Dermis microvascular lymphatic vessel endothelial cell (primary cell): ENCODE results near the gene VSNL1. TPM values are rescaled to one million over a fixed set of nuclear protein-coding genes. Genes with fewer than 3 reads are reported as not detected.

Source experiments
- DNase-seq, 2 donors: peaks; one replicate each; pipeline versions ENCODE4 v3.0.0 to v3.0.0-alpha.2; 2010; ENCODE audit warnings: low read depth in 2 of 2
- total RNA-seq: library from RNA; depleted of rRNA; stranded (reverse); fragments of >200 nt; gene quantifications from 2 replicates; pipeline ENCODE4 v1.2.1, GENCODE V29; 2014

The VSNL1 gene
- total RNA-seq, 1 donor from 2014 or later = not detected

DNA sequence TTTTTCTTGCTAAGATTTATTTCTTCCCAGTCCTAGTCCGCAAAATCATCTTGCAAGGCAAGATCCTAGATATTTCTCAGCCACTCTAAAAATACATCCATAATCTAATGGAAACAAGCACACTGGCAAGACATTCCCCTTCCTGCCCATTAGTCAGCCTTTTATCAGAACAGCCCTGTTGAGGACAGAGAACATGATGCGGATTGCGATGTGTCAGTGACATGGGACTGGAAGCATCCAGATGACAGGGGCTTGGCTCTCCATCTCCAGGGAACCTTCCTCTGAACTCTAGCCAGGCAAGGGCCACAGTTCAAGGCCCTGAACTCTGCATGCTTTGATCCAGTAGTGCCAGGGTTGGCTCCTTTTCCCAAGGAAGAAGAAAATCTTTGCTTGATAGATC is 70.0 kb downstream of the VSNL1 start:
- no peak for DNase-seq

DNA sequence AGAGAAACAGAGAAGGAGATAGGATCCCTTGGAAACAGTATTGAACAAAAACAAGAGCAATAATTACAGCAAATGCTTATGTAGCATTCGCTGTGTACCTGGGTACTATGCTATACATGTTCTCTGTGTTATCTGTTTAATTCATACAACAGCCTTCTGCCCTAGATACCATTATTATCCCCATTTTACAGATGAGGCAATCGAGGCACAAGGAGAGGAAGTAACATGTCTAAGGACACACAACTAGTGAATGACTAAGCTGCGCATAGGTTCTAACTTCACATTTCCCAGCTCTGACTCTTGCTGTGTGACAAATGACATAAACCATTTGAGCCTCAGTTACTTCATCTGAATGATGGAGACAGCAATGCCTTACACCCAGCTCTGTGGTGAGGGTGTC is 70.5 kb downstream of the VSNL1 start:
- DNase-seq = no peak

DNA sequence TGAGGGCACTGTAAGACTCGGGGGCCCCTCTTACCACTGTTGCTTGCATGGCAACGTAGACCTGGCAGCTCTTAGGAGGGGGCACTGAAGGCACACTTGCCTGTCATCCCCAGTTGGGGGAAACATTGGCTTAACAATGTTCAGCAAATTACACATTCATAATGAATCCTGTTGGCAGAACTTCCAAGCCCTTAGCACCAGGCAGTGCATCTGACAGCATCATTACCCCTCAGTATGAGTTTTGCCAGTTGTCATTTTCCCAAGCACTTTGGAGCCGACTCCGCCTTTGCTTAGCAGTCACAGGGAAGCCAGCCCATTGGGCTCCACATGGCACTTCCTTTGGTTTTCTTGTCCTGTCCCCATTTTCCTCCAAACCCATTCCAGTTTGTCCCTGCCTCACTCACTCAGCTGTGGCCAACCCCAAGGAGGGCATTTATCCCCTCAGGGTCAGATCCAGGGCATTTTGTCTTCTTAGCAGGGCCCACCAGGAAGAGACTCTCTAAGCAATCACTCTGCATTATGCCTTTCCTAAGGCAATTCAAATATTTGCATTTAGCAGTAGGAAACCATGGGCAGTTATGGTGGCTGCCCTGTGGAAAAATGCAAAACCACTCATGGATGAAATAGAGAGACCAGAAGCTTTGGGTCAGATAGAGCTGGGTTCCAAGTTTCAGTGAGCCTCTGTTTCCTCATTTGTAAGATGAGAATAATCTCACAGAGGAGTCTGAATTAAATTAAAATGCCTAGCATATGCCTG is 73.9 kb downstream of the VSNL1 start:
- no peak for DNase-seq

DNA sequence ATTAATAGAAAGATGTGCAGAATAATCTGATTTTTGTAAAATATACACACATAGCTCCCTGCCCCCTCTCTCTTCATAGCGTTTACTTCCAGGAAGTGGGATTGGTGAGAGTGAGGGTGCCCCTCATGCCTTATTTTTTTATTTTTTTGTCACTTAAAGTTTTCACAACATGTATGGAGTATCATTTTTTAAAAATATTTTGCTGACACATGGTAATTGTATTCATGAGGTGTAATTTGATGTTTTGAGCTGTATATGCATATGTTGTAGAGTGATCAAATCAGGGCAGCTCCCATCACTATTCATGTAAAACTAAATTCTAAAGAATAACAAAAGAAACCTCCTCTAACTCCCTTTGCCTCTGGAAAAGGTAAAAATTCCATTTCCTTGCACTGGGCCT is 74.7 kb downstream of the VSNL1 start:
- DNase-seq = no peak

DNA sequence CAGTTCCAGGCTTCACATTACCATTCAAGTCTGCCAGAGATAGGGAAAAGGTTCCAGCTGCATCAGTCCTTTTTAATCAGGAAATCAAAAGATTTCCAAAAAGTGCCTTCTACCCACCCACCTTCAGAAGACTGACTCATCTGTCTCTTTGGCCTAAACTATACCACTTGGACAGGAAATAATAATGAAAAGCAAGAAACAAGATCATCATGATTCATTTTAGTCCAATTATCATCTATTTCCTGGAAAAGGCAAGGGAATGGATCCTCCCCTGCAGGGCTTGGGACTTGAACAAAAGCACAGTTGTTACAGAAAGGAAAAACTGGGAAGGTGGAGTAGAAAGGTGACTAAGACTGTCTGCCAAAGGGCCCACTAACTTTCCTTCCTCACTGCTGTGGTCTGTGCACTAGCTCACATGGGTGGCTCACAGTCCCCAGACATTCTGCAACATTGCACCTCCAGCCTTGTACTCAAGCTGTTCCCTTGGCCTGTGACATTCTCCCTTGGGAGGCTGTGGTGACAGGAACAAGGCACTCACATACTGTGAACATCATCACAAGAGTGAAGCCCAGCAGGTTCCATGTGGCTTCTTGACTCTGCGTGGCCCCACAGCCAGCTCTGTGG is 75.3 kb downstream of the VSNL1 start:
- DNase-seq = no peak

DNA sequence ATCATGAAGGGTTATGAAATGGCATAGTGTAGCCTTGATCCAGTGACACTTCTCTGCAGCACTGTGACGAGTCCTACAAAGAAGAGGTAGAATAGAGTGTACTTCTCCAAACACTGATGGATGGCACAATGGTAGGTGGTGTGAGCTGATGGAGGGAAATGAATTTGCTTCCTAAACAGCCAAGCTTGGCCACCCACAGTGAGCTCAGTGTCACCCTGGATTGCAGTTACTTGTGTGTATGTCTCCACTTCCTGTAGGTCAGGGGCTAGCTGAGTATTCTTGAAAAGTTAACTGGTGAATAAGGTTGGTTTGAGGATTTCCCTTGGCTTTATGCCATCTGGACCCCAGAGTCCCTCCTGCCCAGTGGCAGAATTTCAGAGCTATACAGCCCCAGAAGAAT is 75.9 kb downstream of the VSNL1 start:
- DNase-seq = no peak

DNA sequence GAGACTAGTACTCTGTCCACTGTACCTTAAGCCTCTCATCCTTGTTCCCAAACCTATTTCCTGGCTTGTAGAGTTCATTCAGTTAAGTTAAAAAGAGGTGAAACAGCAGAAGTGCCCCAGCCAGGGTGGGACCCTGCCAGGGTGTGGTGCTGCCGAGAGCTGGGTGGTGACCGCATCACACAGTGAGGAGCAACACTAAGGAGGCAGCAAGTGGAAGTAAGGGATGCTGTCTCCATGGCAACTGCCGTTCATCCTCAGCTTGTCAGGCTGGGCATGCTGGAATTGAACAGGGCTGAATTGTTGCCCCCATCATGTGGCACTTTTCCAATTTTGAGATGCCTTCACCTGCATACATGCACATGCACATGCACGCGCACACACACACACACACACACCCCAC is 77.0 kb downstream of the VSNL1 start:
- DNase-seq = no peak

DNA sequence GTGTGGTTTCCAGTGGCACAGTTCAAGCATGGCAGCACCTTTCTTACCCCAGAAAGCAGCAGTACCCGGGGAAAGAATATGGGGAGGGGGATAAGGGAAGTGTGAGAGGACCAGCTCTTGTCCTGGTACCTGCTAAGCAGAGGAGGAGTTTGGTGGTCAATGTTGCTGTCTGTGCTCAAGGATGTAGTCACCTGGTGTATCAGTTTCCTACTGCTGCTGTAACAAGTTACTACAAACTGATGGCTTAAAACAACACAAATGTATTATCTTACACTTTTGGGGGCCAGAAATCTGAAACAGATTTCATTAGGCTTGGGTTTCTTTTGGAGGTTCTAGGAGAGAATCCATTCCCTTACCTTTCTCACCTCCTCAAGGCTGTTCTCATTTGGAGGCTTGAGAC is 77.5 kb downstream of the VSNL1 start:
- no peak for DNase-seq

DNA sequence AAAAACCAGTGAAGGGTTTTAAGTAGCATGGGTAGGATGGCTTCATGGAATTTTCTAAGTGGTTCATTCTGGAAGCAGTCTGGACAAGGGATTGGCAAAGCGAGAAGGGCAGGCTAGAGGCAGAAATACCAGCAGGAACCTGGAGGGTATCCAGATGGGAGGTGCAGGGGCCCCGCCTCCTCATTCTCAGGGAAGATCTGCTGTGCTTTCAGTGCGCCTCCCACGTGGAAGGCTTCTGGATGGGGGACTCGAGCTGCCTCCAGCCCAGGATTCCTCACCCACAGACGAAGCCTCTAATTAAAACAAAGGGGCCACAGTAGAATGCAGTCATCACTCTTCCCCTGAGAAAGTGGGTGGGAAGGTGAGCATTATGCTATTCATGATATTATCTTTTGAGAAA is 79.8 kb downstream of the VSNL1 start:
- DNase-seq = no peak

DNA sequence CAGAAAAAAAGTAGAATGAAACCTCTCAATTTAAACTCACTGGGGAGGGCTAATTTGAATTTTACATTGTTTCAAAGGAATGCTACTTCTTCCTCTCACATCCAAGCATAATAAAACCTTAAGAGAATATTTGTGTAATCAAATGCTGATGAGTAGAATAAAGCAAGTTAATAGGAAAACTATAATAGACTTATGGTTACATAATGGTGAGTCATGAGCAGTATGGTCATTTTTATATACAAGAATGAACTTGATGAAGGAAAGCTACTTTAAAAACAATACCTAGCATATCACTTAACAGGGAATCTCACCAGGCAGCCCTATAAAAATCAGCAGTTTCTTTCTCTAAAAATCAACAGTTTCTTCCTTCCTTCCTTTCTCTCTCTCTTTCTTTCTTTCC is 80.3 kb downstream of the VSNL1 start:
- no peak for DNase-seq

DNA sequence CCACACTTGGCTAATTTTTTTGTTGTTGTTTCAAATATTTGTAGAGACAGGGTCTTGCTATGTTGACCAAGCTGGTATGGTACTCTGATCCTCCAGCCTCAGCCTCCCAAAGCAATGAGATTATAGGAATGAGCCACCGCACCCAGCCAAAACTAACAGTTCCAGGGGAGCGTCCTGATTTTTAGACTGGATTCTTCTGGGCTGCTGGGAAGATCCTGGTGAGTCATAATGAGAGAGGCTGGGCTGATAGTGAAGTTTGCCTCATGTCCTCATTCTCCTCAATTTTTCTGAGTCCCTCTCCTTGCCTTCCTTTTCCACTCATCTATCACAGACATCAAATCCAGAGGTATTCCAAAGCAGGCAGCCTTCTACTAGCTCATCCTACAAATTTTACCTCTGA is 81.3 kb downstream of the VSNL1 start:
- no peak for DNase-seq

DNA sequence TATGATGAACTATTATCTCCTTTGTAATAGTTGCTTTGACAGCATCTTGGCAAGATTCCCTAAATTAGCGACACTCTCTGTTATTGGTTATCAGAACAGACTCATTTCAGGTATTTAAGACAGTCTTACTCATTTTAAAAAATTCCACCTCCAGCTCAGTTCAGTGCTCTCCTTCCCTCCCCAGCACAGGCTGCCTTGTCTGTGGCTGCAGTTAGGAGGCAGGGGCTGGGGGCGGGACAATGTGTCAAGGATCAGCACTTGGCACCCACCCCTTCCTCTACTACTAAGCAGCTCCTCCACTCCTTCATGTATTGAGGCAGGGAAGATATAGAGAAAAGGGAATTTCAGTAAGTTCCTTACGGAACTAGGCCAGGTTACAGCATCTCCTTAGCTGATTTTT is 85.0 kb downstream of the VSNL1 start:
- DNase-seq = no peak

DNA sequence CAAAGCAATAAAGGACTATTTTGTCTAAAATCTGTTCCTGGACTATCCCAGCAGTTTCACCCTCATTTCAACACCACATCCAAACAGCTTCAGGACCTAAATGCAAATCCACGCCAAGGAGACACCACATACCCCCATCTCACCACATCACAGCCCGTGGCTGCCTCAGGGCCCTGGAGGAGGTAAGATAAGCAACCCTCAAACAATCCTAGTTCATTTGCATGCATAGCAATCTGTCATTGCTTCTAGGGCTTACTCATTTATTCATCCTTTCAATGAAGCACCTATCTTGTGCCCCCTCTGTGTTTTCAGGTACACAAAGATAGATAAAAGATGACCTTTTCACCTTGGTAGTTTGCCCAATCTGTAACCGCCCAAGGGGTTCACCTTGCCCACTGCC is 86.5 kb downstream of the VSNL1 start:
- no peak for DNase-seq

DNA sequence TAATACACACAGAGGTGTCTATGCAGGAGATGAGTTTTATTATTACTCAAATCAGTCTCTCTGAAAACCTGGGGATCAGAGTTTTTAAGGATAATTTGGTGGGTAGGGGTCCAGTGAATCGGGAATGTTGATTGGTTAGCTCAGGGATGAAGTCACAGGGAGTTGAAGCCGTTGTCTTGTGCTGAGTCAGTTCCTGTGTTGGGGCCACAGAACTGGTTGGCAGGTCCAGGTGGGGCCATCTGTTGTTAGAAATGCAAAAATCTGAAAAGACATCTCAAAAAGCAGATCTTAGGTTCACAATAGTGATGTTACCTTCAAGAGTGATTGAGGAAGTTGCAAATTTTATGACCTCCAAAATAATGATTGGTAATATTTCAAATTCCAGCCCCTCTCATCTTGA is 86.9 kb downstream of the VSNL1 start:
- no peak for DNase-seq

DNA sequence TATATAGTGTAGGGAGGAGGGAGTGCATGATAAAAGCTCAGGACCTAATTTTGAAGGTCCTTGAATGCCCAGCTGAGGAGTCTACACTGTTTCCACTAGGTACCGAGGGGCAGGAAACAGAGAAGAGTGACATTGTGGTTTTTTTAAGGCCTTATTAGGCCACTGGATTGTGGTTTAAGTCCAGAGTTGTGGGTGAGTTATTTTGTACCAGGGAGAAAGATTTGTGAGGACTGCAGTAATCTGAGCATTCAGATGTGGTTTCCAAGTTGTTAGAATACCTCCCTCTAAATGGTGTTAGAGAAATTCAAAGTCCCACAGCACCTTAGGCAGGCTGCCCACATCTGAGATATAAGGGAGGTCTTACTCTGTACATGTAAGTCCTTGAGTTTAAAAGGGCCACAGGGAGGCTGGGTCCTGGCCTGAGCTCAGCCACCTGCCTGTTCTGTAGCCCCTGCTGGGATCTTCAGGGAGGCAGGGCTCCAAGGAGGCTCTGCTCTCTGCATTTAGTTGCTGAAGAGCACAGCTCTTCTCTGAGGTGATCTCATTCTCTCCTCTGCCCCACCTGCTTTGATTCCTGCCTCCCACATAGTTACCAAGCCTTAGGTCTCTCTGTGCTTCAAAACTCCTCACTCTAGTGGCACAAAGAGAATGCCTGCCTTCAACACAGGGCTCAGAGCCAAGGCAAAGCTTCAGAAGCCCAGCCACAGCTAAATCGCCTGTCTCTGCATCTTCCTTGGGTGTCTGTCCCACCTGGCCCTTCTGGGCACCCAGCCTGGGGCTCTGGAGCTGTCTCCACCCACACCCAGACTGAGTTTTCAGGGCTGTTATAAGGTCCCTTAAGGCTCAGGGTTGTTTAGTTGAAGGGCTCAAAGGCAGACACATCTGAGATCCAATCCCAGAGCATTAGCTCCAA is 88.1 kb downstream of the VSNL1 start:
- DNase-seq = no peak

DNA sequence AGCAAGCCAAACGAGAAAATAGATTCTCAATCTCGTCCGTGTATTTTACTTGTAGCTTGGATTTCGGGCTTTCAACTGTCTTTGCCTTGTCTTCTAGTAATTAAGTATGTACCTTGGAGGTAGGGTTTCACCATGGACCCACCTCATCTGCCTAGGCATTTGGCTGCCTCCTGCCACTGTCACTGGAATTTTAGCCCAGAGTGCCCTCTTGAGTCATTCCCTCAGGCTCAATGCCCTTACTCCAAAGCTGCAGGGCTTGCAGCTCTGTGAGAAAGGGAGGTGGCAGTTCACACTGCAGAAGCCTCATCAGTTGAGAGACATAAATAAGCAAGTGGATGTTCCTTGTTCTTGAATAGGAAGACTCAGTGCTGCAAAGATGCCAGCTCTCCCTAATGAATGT is 89.6 kb downstream of the VSNL1 start:
- DNase-seq = no peak

DNA sequence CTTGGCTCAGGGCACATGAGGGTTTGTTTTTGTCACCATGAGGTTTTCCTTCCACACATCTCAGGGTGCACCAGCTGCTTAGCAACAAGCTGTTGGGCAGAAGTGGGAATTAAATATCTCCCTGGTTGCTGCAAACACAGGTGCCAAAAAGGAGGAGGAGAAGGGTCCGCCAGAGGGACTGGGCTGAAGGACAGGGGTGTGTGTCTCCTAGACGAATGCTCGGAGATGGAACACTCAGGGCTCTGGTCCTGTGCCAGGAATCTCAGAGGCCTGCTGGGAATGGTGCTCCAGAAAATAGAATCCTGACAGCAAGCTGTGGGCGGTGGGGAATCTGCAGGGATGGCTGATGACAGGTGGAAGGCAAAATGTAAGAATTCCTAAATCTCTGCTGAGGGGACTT is 94.5 kb downstream of the VSNL1 start:
- no peak for DNase-seq

DNA sequence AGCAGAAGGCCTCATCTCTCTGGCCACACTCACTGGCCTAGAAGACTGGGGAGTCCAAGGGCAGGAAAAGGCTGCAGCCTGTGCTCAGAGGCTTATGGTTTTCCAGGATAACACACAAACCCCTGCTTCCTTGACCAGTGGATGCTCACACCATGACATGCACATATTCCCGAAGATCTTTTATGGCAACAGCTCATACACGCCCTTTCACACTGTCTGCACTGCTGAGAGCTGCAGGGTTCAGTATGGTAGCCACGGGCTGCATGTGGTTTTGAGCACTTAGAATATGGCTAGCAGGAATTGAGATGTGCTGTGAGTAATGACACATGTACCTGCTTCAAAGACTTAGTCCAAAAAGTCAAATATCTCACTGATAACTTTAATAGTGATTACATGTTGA is 95.8 kb downstream of the VSNL1 start:
- DNase-seq = no peak

DNA sequence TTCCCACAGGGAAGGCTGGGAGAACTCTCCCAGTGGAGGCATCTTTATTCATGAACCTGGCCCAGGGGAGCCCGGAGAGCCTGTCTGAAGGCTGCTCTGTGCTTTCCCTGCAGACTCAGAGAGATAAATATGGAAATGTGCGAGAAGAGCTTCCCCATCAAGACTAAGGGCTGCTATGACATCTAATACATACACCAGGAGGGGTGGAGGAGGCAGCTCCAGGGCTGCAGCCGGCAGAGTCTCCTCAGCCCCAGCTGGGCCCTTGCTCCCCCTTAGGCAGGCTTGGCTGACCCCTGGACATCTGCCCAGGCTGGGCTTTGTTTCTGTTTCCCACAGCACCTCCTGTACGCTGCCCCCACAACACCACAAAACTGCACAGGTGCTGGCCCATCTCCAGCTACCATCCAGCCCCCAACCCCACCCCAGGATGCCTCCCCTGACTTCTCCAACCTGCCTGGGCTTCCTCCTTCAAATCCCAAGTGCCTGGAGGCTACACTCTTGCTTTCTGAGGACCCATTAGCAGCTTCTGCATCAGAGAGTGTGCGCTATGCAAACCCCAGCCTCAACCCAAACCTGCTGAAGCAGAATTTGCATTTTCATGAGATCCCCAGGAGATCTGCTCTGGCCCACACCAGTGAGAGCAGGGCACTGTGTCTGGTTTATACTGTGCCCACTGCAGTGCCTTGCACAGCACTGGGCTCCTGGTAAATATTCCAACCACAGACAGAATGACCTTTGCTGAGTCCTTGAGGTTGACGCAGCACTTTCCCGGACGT is 96.8 kb downstream of the VSNL1 start:
- DNase-seq = no peak

DNA sequence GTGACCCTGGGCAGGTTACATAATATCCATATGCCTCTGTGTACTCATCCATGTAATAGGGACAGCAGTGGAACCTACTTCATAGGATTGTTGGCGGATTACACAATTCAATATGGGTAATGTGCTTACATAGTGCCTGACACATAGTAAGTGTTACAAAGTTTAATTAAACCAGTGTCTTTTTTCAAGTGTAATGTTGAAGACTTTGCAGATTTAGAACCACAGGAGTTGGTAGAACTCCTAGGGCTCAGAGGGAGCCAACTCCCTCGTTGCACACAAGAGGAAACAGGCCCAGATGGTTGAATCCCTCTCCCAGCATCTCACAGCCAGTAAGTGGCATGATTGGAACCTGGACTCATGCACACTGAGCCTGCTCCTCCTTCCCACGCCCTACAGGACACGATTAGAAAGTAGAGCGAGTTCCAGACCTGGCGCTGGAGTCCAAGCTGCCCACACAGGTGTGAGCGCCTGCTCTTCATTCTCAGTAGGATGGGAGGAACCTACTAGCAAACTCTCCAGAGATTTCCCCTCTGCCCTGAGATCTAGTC is 97.8 kb downstream of the VSNL1 start:
- no peak for DNase-seq

DNA sequence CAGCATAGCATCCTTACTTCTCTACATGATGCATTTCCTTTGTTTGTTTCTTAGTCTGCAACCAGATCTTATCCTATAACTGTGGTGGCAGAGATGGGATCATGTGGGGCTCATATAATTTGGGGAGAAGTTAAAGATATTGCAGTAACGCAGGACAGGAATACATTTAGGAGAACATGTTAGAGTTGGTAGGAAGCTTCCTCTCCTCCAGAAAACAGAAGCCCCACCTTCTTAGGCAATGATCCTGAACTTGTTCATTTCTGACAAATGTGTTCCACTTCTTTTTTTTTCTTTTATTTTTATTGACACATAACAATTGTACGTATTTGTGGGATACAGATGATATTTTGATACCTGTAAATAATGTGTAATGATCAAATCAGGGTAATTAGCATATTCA is 99.9 kb downstream of the VSNL1 start:
- DNase-seq = no peak
